Measurements from ENCODE around the gene RAB25.

- TF ChIP-seq TFCP2L1 (CRISPR knock-in tag; IDR thresholded peaks at IDR 0.05): no peak
- TF ChIP-seq CTCF (IDR thresholded peaks at IDR 0.05): peak; percentile 47
- TF ChIP-seq RAD21 (conservative IDR thresholded peaks at IDR 0.05 in 1 of 2, IDR thresholded peaks at IDR 0.05 in 1 of 2): peak; percentile 18 to 46; a peak in 2 of 5 replicates
- no peak for TF ChIP-seq BHLHE40 (IDR thresholded peaks at IDR 0.05; ENCODE audit: low read depth, low read length)
Measured at GRCh38 chr1:156025876-156026275, 35.1 kb upstream of the RAB25 start.
